Activated naive CD8-positive, alpha-beta T cell treated with anti-CD3 and anti-CD28 coated beads, Interleukin-2, amount 50 U/mL, for 16 hours (primary cell): ENCODE results near the gene COL23A1.

ENCODE experiments used
- DNase-seq: peaks from one replicate; pipeline ENCODE4 v3.0.0-alpha.2; 2020; ENCODE audit warnings: low read depth, low spot score

COL23A1 gene

DNA sequence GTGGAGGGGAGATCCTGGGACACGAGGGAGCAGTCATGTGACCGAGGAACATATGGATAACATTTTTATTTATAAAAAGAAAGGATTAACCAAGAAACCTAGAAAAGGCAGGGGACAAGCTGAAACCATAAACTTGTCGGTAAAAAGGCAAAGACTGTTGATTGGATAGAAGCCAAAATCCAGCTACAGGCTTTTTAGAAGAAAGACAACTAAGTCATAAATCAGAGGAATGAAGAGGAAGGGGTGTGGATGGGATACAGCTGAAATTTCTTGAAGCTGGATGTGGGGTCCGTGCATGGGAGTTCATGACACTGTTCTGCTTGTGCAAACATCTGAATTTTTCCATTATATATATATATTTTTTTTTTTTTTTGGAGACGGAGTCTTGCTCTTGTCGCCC is 246.9 kb downstream of the COL23A1 start:
- no peak for DNase-seq

DNA sequence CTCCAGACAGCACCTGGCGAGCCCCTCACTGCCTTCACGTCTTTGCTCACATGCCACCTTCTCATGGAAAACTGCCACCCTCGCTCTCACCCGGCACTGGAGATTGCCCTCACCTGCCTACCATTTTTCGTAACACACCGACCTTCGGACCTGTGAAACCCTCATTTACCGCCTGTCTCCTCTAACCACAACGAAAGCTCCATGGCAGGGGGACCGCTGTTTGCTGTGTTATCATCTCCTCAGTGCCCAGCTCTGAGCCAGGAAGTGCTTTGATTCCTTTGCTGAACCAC is 248.4 kb downstream of the COL23A1 start:
- no peak for DNase-seq

GRCh38 chr5:178341091-178341850 is 248.9 kb downstream of the COL23A1 start:
- no peak for DNase-seq

GRCh38 chr5:178340637-178341036 is 249.6 kb downstream of the COL23A1 start:
- no peak for DNase-seq

GRCh38 chr5:178340187-178340586 is 250.0 kb downstream of the COL23A1 start:
- DNase-seq, result no peak

DNA sequence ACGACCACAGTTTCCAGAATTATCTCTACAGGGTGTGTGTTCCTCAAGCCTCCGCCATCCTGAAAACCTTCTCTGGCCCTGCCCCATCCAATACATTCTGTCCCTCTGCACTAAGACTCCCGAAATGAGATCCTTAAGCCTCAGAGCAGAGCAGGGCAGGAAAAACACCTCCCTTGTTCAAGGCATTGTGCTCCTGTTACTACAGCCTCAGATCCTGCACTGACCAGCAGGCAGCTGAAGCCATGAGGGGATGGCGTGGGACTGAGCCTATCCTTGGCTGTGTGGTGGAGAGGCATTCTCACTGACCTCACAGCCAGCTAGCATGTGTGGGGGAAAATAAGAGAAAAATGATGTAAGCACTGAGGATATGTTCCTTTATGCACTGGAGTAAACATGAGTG is 250.9 kb downstream of the COL23A1 start:
- no peak for DNase-seq

- no peak for DNase-seq
Observed at GRCh38 chr5:178338750-178339144, 251.4 kb downstream of the COL23A1 start.

GRCh38 chr5:178338126-178338749 is 252.0 kb downstream of the COL23A1 start:
- no peak for DNase-seq

- no peak for DNase-seq
Observed at GRCh38 chr5:178337334-178337741, 252.9 kb downstream of the COL23A1 start.

- no peak for DNase-seq
Observed at GRCh38 chr5:178336889-178337288, 253.3 kb downstream of the COL23A1 start.

DNA sequence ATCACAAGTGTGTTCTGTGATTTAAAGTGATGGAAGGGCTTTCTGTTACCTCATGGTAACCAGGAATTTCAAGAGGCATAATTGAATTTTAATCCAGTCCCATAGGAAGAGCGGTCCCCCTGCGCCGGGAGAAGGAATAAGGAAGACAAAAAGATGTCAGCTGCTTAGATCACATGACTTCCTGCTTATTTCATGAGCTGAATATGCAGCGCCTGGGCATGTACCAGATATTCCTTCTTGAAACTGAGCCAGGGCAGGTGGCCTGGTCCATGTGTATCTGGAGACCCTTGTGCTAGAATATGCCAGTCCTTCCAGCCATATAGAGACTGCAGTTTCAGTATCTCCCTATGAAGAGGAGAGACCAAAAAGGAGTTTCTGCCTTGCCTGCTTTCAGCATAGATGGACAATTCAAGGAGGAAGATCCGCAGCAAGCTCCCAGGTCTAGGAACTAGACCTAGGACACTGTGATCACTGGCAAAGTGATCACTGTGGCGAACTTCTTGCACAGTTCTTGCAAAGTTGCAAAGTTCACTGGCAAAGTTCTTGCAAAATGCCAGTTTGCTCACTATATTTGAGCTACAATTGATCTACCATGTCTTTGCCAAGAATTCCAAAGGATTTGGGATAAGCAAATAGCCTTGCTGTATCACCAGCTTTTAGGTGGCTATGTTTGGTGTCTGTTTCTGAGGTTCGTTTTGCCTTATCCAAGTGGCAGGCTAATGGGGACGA is 254.7 kb downstream of the COL23A1 start:
- no peak for DNase-seq

DNA sequence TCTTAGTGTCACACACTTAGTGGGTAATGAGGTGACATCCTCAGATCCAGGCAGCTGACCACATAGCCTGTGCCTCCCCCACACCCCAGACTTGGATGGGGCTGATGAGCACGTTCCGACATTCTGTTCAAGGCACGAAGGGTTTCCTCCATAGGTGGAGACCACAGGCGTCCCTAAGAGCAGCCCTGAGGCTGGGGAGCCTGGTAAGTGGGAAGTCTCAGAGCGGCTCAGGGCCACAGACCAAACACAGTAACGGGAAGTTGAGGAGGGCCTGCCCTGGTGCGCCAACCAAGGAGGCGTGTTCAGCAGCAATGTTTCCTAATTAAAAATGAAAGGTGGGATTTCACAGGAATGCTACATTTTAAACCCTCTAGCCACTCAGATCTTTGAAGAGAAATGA is 255.3 kb downstream of the COL23A1 start:
- DNase-seq, result no peak

GRCh38 chr5:178333821-178334481 is 256.2 kb downstream of the COL23A1 start:
- no peak for DNase-seq

DNA sequence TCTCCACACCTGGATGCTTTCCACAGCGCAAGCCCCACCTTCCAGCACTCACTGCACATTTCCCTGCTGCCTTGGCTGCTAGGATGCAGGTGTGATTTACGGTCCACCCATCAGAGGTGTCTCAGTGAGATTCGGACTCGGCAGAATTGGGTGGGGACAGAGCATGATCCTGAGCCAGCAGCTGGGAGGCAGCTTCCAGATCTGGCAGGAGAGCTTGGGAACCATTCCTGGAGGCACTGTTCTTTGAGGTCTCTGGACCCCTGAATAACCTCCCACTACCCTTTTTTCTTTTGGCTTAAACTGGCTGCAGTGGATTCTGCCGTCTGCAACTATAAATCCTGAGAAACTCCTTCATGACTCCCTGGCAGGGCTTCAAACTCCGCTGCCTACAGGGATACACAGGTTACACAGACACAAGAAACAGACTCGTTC is 258.0 kb downstream of the COL23A1 start:
- no peak for DNase-seq

DNA sequence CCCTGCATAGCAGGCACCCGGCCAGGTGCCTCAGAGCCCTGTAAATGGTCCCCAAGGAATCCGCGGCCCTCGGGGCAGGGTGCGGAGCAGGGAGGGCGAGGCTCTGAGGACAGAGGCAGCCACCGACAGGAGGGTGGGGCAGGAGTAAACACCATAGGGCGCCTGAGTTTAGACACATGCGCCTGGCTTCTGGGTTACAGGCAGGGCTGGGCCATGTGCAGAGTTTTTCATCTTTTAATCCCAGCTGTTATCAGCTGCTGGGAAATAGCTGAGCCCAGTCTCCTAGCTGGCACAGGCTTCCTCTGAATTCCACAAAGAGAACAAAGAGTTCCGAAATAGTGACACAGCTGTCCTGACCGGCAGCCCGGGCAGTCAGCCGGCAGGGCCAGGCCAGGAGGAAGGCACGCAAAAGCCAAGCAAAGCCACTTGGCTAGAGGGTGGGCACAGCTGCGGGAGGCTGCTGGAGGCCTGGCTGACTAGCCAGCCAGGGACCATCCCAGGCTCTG is 258.6 kb downstream of the COL23A1 start:
- DNase-seq, result no peak

- DNase-seq, result no peak
Observed at GRCh38 chr5:178330791-178331404, 259.3 kb downstream of the COL23A1 start.

- no peak for DNase-seq
Observed at GRCh38 chr5:178328826-178329730, 261.1 kb downstream of the COL23A1 start.

DNA sequence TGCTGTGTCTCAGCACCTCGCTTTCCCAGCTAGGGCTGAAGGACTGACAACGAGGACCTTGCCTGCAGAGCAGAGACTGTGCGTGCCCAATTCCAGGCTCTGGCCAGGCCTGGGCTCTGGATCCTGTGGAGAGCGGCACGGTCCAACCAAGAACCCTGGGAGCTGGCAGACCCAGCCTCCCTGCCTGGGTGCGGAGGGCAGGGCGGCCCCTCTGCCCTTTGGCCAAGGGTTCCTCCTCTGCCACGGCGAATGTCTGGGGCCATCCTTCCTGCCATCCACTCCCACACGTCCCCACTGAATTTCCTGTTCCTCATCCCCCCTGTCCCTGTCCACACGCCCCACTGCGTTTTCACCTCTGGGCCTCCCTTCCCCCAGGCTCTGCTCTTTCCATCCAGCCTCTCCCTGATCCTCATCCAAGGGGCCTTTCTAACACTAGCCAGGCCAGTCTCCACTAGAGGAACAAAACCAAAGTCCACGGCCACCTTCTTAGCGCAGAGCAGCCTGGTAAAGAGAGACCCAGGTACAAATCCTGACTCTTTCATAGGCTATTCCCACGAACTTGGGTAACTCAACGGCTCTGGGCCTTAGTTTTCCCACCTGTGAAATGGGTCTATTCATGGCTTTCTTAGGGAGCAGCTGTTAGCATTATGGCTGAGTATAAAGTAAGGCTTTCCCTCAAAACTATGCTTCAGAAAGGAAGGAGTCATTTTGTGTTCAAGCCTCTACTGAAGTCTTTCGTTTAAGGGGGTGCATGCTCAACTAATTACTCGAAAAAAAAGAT is 262.1 kb downstream of the COL23A1 start:
- no peak for DNase-seq

- DNase-seq, result no peak
Observed at GRCh38 chr5:178327446-178327845, 262.7 kb downstream of the COL23A1 start.

DNA sequence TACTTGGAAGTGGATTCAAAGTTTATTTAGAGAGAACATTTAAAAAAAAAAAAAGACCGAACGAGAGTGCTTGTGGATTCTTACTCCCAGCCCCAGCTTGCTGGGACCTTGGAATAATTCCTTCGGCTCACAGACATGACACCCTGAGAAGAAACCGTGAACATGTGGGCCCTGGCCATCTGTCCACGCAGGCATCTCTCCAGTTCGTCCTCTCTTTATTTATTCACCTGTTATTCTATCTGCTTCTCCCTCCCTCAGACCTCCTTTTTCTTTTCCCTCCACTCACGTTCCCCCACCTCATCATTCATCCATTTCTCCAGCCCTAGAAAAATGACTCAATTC is 263.8 kb downstream of the COL23A1 start:
- no peak for DNase-seq
